K562 (cell line): ENCODE data around the gene AP4E1. TPM values are rescaled to one million over a fixed set of nuclear protein-coding genes. Genes with fewer than 3 reads are reported as not detected.

Source experiments
- ATAC-seq: fragments of 200-7000 bp; cut with Tn5 transposase; 3 replicates; pipeline ENCODE4 v1.9.1; 2020; ENCODE audit warnings: moderate library complexity
- BruUV-seq: library from RNA; stranded (reverse); fragments of 400-500 nt; replicated peaks from 2 replicates; lab custom pipeline; 2021; lab: Mats Ljungman, UMichigan
- CTCF ChIA-PET: fragments of 300-600 bp; formaldehyde crosslinking; extraction: SDS; loops from one replicate; lab custom pipeline; 2021; ENCODE audit warnings: low intra/inter-chr PET ratio; lab: Yijun Ruan, JAX
- POLR2A ChIA-PET: fragments of 300-600, 350-650 bp; sonication (Branson Sonifier 250); formaldehyde crosslinking; extraction: SDS; loops from one replicate; lab custom pipeline; 2021; ENCODE audit warnings: antibody characterized with exemption, inconsistent platforms; lab: Yijun Ruan, JAX
- DNase-seq, 4 experiments: peaks; one replicate each; pipeline versions ENCODE4 v3.0.0 to v3.0.0-alpha.2; 2011 to 2018; ENCODE audit warnings: low spot score in 3 of 4, mixed read lengths in 3 of 4; ENCODE audit errors: extremely low read depth in 1 of 4
- FAIRE-seq: peaks from 2 replicates; lab custom pipeline; 2011; peaks lifted over from hg19 to GRCh38; lab: Jason Lieb, UNC
- H2AFZ ChIP-seq: 2 replicates; pipeline ENCODE4 v1.6.0; 2011; ENCODE audit warnings: low read depth, low read length, control low read depth, inconsistent platforms
- H3K27ac ChIP-seq: fragments of 200-600 bp; 3 replicates; pipeline ENCODE4 v1.8.0; 2011; ENCODE audit warnings: low read depth, mild to moderate bottlenecking, control low read depth, inconsistent platforms, low read length, moderate library complexity, mixed read lengths; ENCODE audit errors: extremely low read depth
- H3K27me3 ChIP-seq, 2 experiments: fragments of 300-600 bp in 1 of 2; 2 replicates in 1 of 2; 3 replicates in 1 of 2; pipeline versions ENCODE4 v1.6.0 to v1.8.0; 2011; ENCODE audit warnings: inconsistent platforms in 2 of 2, low read length in 2 of 2, mild to moderate bottlenecking in 1 of 2, mixed read lengths in 1 of 2, moderate library complexity in 1 of 2; ENCODE audit not compliant: control insufficient read depth in 2 of 2, insufficient read depth in 2 of 2
- H3K36me3 ChIP-seq: fragments of 300-600 bp; 3 replicates; pipeline ENCODE4 v1.8.0; 2011; ENCODE audit warnings: mild to moderate bottlenecking, low read length, inconsistent platforms; ENCODE audit not compliant: control insufficient read depth, insufficient read depth
- H3K4me1 ChIP-seq, 2 experiments: fragments of 200-600 bp in 1 of 2; replicated peaks in 1 of 2; 2 replicates in 1 of 2; 3 replicates in 1 of 2; pipeline versions ENCODE4 v1.5.1 to v1.8.0; 2011; ENCODE audit warnings: inconsistent platforms in 2 of 2, low read length in 2 of 2, mild to moderate bottlenecking in 1 of 2, mixed read lengths in 1 of 2, moderate library complexity in 1 of 2; ENCODE audit not compliant: control insufficient read depth in 2 of 2, insufficient read depth in 2 of 2
- H3K4me2 ChIP-seq: 2 replicates; pipeline ENCODE4 v1.6.1; 2011; ENCODE audit warnings: low read length, control low read depth, inconsistent platforms, mixed read lengths; ENCODE audit not compliant: insufficient read depth
- H3K4me3 ChIP-seq: fragments of 200-600 bp; sonication (generic), shearing (Covaris generic); 2 replicates; pipeline ENCODE4 v1.5.1; 2016; ENCODE audit warnings: control low read depth, inconsistent platforms
- H3K79me2 ChIP-seq: fragments of 200-600 bp; 3 replicates; pipeline ENCODE4 v1.8.0; 2011; ENCODE audit warnings: low read length, inconsistent platforms; ENCODE audit not compliant: control insufficient read depth, insufficient read depth
- H3K9ac ChIP-seq, 2 experiments: 2 replicates each; pipeline versions ENCODE4 v1.6.0 to v1.6.1; 2011; ENCODE audit warnings: low read depth in 2 of 2, low read length in 2 of 2, control low read depth in 1 of 2, inconsistent platforms in 1 of 2, mild to moderate bottlenecking in 1 of 2, mixed read lengths in 1 of 2; ENCODE audit not compliant: insufficient read depth in 1 of 2
- H3K9me1 ChIP-seq: one replicate; pipeline ENCODE4 v1.6.0; 2011; ENCODE audit warnings: inconsistent platforms, mild to moderate bottlenecking, low read length, moderate library complexity; ENCODE audit not compliant: control insufficient read depth, insufficient read depth
- H3K9me3 ChIP-seq: replicated peaks from 2 replicates; pipeline ENCODE4 v1.5.1; 2011; ENCODE audit warnings: low read depth, low read length, inconsistent platforms; ENCODE audit not compliant: control insufficient read depth, insufficient read depth
- H4K20me1 ChIP-seq: replicated peaks from 2 replicates; pipeline ENCODE4 v1.6.1; 2011; ENCODE audit warnings: low read length, inconsistent platforms, mixed read lengths; ENCODE audit not compliant: control insufficient read depth, insufficient read depth
- CBX5 ChIP-seq: IDR thresholded peaks from 2 replicates; pipeline ENCODE4 v1.6.1; 2014; ENCODE audit warnings: low read depth, borderline replicate concordance
- ZFP36 ChIP-seq: fragments of 150-350 bp; IDR thresholded peaks from 2 replicates; pipeline ENCODE4 v1.6.1; 2018; ENCODE audit warnings: low read length, low read depth; ENCODE audit not compliant: partially characterized antibody
- ZNF311 ChIP-seq: fragments of 250-450 bp; sonication (Bioruptor Pico); IDR thresholded peaks from 2 replicates; pipeline ENCODE4 v1.4.0; 2020; ENCODE audit warnings: mild to moderate bottlenecking, moderate library complexity
- WGBS: fragments of 100-300 bp; shearing (Covaris generic); methylation state at CpG from one replicate; pipeline ENCODE4 v1.1.6; 2016; ENCODE audit warnings: low coverage, mixed read lengths; ENCODE audit not compliant: insufficient coverage; ENCODE audit errors: missing lambda C conversion rate; 5-methylcytosine and 5-hydroxymethylcytosine counted together
- in situ Hi-C: fragments of 300-500 bp; cut with MboI; formaldehyde crosslinking; loops from 4 replicates; pipeline ENCODE4 v1.15.0; 2018; ENCODE audit warnings: inconsistent platforms, mixed read lengths
- intact Hi-C: fragments of 100-400 bp; cut with micrococcal nuclease; formaldehyde crosslinking; loops from 2 replicates; pipeline ENCODE4 v1.14.2; 2022
- polyA plus RNA-seq, 8 experiments: library from polyadenylated mRNA; depleted of rRNA in 4 of 8; stranded (reverse) in 5 of 8; unstranded in 3 of 8; fragments of >200 nt; fragmentation: Nextera tagmentation in 2 of 8; fragmentation: Illumina TruSeq in 1 of 8; extraction: Ambion mirVana in 2 of 8; extraction: Trizol in 1 of 8; gene quantifications; 2 replicates each; pipeline versions ENCODE4 v1.2.1 to v1.2.3, GENCODE V29; 2011 to 2014; ENCODE audit warnings: inconsistent platforms in 1 of 8, missing spikeins in 1 of 8
- total RNA-seq, 7 experiments: library from RNA; depleted of rRNA in 6 of 7; stranded (reverse); fragments of >200 nt in 6 of 7; fragmentation: Illumina TruSeq in 2 of 7; extraction: Trizol in 2 of 7; gene quantifications; 2 replicates each; pipeline versions ENCODE4 v1.2.1 to v1.2.3, GENCODE V29; 2011 to 2021; ENCODE audit warnings: low replicate concordance in 1 of 7
- TF ChIP-seq, protein P1 (sequence below): fragments of 450-650 bp; IDR thresholded peaks from 2 replicates; pipeline ENCODE4 v1.6.1; 2018; ENCODE audit warnings: mild to moderate bottlenecking, low read depth; ENCODE audit not compliant: partially characterized antibody
- TF ChIP-seq, protein P2 (sequence below): fragments of 250-450 bp; sonication (Bioruptor Pico); IDR thresholded peaks from 2 replicates; pipeline ENCODE4 v1.4.0; 2020; ENCODE audit warnings: mild to moderate bottlenecking, moderate library complexity

Gene AP4E1
- total and polyA plus RNA-seq, 9 of the 15 experiments (the other 6 are each of a cell fraction or from before 2014, with no cell fraction given): 1.3 to 11.5 (median 4.4) TPM

DNA sequence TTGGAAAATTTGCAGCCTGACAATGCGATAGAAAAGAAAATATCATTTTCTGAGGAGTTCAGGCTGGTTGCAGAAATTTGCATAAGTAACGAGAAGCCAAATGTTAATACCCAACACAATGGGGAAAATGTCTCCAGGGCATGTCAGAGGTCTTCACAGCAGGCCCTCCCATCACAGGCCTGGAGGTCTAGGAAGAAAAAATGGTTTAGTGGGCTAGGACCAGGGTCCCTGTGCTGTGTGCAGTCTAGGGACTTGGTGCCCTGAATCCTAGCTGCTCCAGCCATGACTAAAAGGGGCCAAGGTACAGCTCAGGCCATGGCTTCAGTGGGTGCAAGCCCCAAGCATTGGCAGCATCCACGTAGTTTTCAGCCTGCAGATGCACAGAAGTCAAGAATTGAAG, 14.5 kb upstream of the AP4E1 start:
- no TSS peak for BruUV-seq
- FAIRE-seq: no peak
- Histone ChIP-seq H3K27ac (no peak overlapping the region), H3K4me1 (no peaks in the 10 kb centered on the region), H2AFZ (no peak overlapping the region), H3K9ac (no peak overlapping the region), H3K36me3 (no peaks in the 10 kb centered on the region), H3K79me2 (no peaks in the 10 kb centered on the region), H3K9me1 (no peaks in the 10 kb centered on the region), H3K9me3 (no peaks in the 10 kb centered on the region; the same call in 1 of the 2 replicates), H3K4me3 (no peak overlapping the region), H3K4me2 (no peak overlapping the region), H4K20me1 (no peaks in the 10 kb centered on the region), H3K27me3 (no peaks in the 10 kb centered on the region)
- ATAC-seq: no peak
- in situ Hi-C loops: no loop called here
- intact Hi-C loops: no loop called here
- POLR2A ChIA-PET: no interaction called here
- WGBS: 37% methylated on average over 3 of the region's 3 CpGs
- no peak for DNase-seq
- CTCF ChIA-PET: no interaction called here
- TF ChIP-seq, protein P1, sequence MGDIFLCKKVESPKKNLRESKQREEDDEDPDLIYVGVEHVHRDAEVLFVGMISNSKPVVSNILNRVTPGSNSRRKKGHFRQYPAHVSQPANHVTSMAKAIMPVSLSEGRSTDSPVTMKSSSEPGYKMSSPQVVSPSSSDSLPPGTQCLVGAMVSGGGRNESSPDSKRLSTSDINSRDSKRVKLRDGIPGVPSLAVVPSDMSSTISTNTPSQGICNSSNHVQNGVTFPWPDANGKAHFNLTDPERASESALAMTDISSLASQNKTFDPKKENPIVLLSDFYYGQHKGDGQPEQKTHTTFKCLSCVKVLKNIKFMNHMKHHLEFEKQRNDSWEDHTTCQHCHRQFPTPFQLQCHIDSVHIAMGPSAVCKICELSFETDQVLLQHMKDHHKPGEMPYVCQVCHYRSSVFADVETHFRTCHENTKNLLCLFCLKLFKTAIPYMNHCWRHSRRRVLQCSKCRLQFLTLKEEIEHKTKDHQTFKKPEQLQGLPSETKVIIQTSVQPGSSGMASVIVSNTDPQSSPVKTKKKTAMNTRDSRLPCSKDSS: no peak
- TF ChIP-seq, protein P2, sequence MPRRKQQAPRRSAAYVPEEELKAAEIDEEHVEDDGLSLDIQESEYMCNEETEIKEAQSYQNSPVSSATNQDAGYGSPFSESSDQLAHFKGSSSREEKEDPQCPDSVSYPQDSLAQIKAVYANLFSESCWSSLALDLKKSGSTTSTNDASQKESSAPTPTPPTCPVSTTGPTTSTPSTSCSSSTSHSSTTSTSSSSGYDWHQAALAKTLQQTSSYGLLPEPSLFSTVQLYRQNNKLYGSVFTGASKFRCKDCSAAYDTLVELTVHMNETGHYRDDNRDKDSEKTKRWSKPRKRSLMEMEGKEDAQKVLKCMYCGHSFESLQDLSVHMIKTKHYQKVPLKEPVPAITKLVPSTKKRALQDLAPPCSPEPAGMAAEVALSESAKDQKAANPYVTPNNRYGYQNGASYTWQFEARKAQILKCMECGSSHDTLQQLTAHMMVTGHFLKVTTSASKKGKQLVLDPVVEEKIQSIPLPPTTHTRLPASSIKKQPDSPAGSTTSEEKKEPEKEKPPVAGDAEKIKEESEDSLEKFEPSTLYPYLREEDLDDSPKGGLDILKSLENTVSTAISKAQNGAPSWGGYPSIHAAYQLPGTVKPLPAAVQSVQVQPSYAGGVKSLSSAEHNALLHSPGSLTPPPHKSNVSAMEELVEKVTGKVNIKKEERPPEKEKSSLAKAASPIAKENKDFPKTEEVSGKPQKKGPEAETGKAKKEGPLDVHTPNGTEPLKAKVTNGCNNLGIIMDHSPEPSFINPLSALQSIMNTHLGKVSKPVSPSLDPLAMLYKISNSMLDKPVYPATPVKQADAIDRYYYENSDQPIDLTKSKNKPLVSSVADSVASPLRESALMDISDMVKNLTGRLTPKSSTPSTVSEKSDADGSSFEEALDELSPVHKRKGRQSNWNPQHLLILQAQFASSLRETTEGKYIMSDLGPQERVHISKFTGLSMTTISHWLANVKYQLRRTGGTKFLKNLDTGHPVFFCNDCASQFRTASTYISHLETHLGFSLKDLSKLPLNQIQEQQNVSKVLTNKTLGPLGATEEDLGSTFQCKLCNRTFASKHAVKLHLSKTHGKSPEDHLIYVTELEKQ (CRISPR knock-in tag): no peak
- TF ChIP-seq CBX5 (peak; percentile 30; the same call in 1 of the 2 replicates), ZFP36 (peak; percentile 43), ZNF311 (no peak)
